WTC11 (cell line): ENCODE data around the gene ZMAT3. TPM values are rescaled to one million over a fixed set of nuclear protein-coding genes. Genes with fewer than 3 reads are reported as not detected.
"Not testable (repeated sequence)": the region's sequence is repeated elsewhere in the genome, so short reads cannot be mapped to it uniquely, and the experiment has no call there.

Source experiments
- ATAC-seq: fragments of 200-7000 bp; cut with Tn5 transposase; 2 replicates; pipeline ENCODE4 v1.10.0; 2021; ENCODE audit warnings: mild to moderate bottlenecking, moderate library complexity
- CTCF ChIA-PET: fragments of 300-600 bp; sonication (Branson Sonifier 250); formaldehyde crosslinking; loops from one replicate; lab custom pipeline; 2021; ENCODE audit warnings: antibody characterized with exemption; lab: Charles Lee
- POLR2A ChIA-PET: fragments of 350-600 bp; sonication (Branson Sonifier 250); formaldehyde crosslinking; loops from one replicate; lab custom pipeline; 2021; ENCODE audit warnings: antibody characterized with exemption; lab: Charles Lee
- DNase-seq: peaks from one replicate; pipeline ENCODE4 v3.0.0; 2021; ENCODE audit warnings: low spot score
- H3K27ac Mint-ChIP-seq: 2 replicates; pipeline ENCODE4 v1.8.0; 2021; ENCODE audit warnings: mixed read lengths
- H3K27me3 Mint-ChIP-seq: 2 replicates; pipeline ENCODE4 v1.8.0; 2021; ENCODE audit warnings: low read depth, mild to moderate bottlenecking, moderate library complexity, mixed read lengths
- H3K36me3 Mint-ChIP-seq: 2 replicates; pipeline ENCODE4 v1.8.0; 2021; ENCODE audit warnings: mixed read lengths
- H3K4me1 Mint-ChIP-seq: 2 replicates; pipeline ENCODE4 v1.8.0; 2022; ENCODE audit warnings: mixed read lengths
- H3K4me3 Mint-ChIP-seq: 2 replicates; pipeline ENCODE4 v1.8.0; 2021; ENCODE audit warnings: mild to moderate bottlenecking, moderate library complexity, mixed read lengths
- H3K9me3 Mint-ChIP-seq: 2 replicates; pipeline ENCODE4 v1.8.0; 2021; ENCODE audit warnings: mixed read lengths
- CREB1 ChIP-seq: sonication (generic); formaldehyde crosslinking; IDR thresholded peaks from 2 replicates; pipeline ENCODE4 v1.8.0; 2023; ENCODE audit warnings: mild to moderate bottlenecking, missing genetic modification reagents
- E2F1 ChIP-seq: sonication (generic); formaldehyde crosslinking; IDR thresholded peaks from 2 replicates; pipeline ENCODE4 v1.8.0; 2022; ENCODE audit warnings: mild to moderate bottlenecking, missing genetic modification reagents
- E2F4 ChIP-seq: sonication (generic); formaldehyde crosslinking; IDR thresholded peaks from 2 replicates; pipeline ENCODE4 v1.8.1; 2022; ENCODE audit warnings: low read depth, mild to moderate bottlenecking, moderate library complexity, missing genetic modification reagents, borderline replicate concordance
- GABPB1 ChIP-seq: sonication (generic); formaldehyde crosslinking; IDR thresholded peaks from 2 replicates; pipeline ENCODE4 v1.8.1; 2023; ENCODE audit warnings: mild to moderate bottlenecking, missing genetic modification reagents
- HMGXB4 ChIP-seq: sonication (generic); formaldehyde crosslinking; IDR thresholded peaks from 2 replicates; pipeline ENCODE4 v1.8.1; 2023; ENCODE audit warnings: mild to moderate bottlenecking, moderate library complexity, missing genetic modification reagents
- IRF1 ChIP-seq: sonication (generic); formaldehyde crosslinking; IDR thresholded peaks from 2 replicates; pipeline ENCODE4 v1.8.0; 2023; ENCODE audit warnings: missing genetic modification reagents
- IRF2 ChIP-seq: sonication (generic); formaldehyde crosslinking; IDR thresholded peaks from 2 replicates; pipeline ENCODE4 v1.8.0; 2022; ENCODE audit warnings: low read depth, missing genetic modification reagents, borderline replicate concordance
- JUN ChIP-seq: sonication (generic); formaldehyde crosslinking; IDR thresholded peaks from 2 replicates; pipeline ENCODE4 v1.8.0; 2023; ENCODE audit warnings: mild to moderate bottlenecking, missing genetic modification reagents
- NR3C1 ChIP-seq: sonication (generic); formaldehyde crosslinking; conservative IDR thresholded peaks from 2 replicates; pipeline ENCODE4 v1.8.1; 2023; ENCODE audit warnings: low read depth, mild to moderate bottlenecking, missing genetic modification reagents
- PREB ChIP-seq: sonication (generic); formaldehyde crosslinking; IDR thresholded peaks from 2 replicates; pipeline ENCODE4 v1.8.1; 2022; ENCODE audit warnings: mild to moderate bottlenecking, missing genetic modification reagents, moderate library complexity, borderline replicate concordance
- ZNF281 ChIP-seq: sonication (generic); formaldehyde crosslinking; IDR thresholded peaks from 2 replicates; pipeline ENCODE4 v1.8.0; 2023; ENCODE audit warnings: mild to moderate bottlenecking, missing genetic modification reagents
- ZNF317 ChIP-seq: sonication (generic); formaldehyde crosslinking; IDR thresholded peaks from 2 replicates; pipeline ENCODE4 v1.8.1; 2023; ENCODE audit warnings: low read depth, mild to moderate bottlenecking, moderate library complexity, missing genetic modification reagents, borderline replicate concordance
- ZNF512 ChIP-seq: sonication (generic); formaldehyde crosslinking; IDR thresholded peaks from 2 replicates; pipeline ENCODE4 v1.8.1; 2022; ENCODE audit warnings: missing genetic modification reagents, borderline replicate concordance
- ZNF532 ChIP-seq: fragments of 250-450 bp; sonication (Bioruptor Pico); IDR thresholded peaks from 2 replicates; pipeline ENCODE4 v1.9.0; 2021; ENCODE audit warnings: mild to moderate bottlenecking, borderline replicate concordance
- total RNA-seq: library from RNA; stranded (reverse); gene quantifications from 3 replicates; pipeline ENCODE4 v1.2.3, GENCODE V29; 2021

Gene ZMAT3
- total RNA-seq, 1 experiment from 2014 or later: 24.1 TPM

- Mint-ChIP-seq H3K4me3 (no peak overlapping the region), H3K27ac (no peak overlapping the region), H3K4me1 (peaks cover 11% of the 10 kb centered on the region), H3K36me3 (peaks cover 23% of the 10 kb centered on the region), H3K27me3 (no peaks in the 10 kb centered on the region), H3K9me3 (peaks cover 14% of the 10 kb centered on the region)
- ChIA-PET CTCF (no interaction called here), POLR2A (no interaction called here)
- no peak for TF ChIP-seq PREB (CRISPR knock-in tag)
- no peak for TF ChIP-seq IRF2 (CRISPR knock-in tag)
- TF ChIP-seq ZNF512 (CRISPR knock-in tag): no peak
- TF ChIP-seq CREB1 (CRISPR knock-in tag): no peak
- no peak for TF ChIP-seq ZNF317 (CRISPR knock-in tag)
- no peak for TF ChIP-seq E2F4 (CRISPR knock-in tag)
- TF ChIP-seq NR3C1 (CRISPR knock-in tag): no peak
- TF ChIP-seq ZNF532 (CRISPR knock-in tag): no peak
- TF ChIP-seq GABPB1: no peak
- TF ChIP-seq ZNF281 (CRISPR knock-in tag): no peak
- TF ChIP-seq E2F1: no peak
- TF ChIP-seq HMGXB4 (CRISPR knock-in tag): no peak
- no peak for TF ChIP-seq IRF1 (CRISPR knock-in tag)
- TF ChIP-seq JUN (CRISPR knock-in tag): no peak
- no peak for ATAC-seq
- DNase-seq: no peak
Observed at GRCh38 chr3:179056326-179056725, 15.3 kb downstream of the ZMAT3 start.

GRCh38 chr3:179054565-179054964 lies 17.0 kb downstream of the ZMAT3 start:
- CTCF ChIA-PET, DNase-seq, H3K27me3 Mint-ChIP-seq, ATAC-seq, POLR2A ChIA-PET, H3K27ac Mint-ChIP-seq, H3K4me1 Mint-ChIP-seq, H3K4me3 Mint-ChIP-seq: not testable (repeated sequence)
- peaks cover 24% of the 10 kb centered on the region for H3K36me3 Mint-ChIP-seq
- H3K9me3 Mint-ChIP-seq: peaks cover 18% of the 10 kb centered on the region
